Fibroblast of lung (primary cell): ENCODE data around the gene MYLK3.

ENCODE experiments used
- EZH2 ChIP-seq: IDR thresholded peaks from 2 replicates; pipeline ENCODE4 v1.5.1; 2012; ENCODE audit warnings: low read length, control low read depth, mild to moderate bottlenecking; ENCODE audit errors: missing control alignments
- TF ChIP-seq, protein P1 (sequence below), 2 donors: IDR thresholded peaks in 1 of 2; conservative IDR thresholded peaks in 1 of 2; 1 replicate in 1 of 2; 2 replicates in 1 of 2; pipeline ENCODE4 v1.5.1; 2011 to 2012; ENCODE audit warnings: low read length in 2 of 2, control low read depth in 1 of 2, inconsistent platforms in 1 of 2, low read depth in 1 of 2, mild to moderate bottlenecking in 1 of 2

DNA sequence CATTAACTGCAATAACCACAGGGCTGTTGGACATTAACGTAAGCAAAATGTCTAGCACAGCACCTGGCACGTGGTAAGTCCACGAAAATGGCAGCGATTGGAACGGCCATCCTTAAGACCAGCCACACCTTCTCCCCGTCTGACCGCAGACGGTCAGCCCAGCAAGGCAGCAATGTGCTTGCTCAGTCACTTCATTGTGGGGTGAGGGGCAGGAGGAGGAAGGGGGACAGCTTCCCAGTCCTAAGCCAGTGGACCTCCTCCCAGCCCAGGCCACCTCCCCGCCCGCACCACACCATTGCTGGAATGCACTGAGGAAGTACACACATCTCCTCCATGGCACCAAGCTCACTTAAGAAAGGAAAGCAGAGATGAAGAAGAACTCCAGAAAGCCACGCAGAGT, 8.6 kb upstream of the MYLK3 start:
- TF ChIP-seq, protein P1, sequence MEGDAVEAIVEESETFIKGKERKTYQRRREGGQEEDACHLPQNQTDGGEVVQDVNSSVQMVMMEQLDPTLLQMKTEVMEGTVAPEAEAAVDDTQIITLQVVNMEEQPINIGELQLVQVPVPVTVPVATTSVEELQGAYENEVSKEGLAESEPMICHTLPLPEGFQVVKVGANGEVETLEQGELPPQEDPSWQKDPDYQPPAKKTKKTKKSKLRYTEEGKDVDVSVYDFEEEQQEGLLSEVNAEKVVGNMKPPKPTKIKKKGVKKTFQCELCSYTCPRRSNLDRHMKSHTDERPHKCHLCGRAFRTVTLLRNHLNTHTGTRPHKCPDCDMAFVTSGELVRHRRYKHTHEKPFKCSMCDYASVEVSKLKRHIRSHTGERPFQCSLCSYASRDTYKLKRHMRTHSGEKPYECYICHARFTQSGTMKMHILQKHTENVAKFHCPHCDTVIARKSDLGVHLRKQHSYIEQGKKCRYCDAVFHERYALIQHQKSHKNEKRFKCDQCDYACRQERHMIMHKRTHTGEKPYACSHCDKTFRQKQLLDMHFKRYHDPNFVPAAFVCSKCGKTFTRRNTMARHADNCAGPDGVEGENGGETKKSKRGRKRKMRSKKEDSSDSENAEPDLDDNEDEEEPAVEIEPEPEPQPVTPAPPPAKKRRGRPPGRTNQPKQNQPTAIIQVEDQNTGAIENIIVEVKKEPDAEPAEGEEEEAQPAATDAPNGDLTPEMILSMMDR (conservative IDR thresholded peaks at IDR 0.05 in 1 of 2, IDR thresholded peaks at IDR 0.05 in 1 of 2; ENCODE audit: low read depth in 1 of 2, low read length in 2 of 2), result no peak
- no peak for TF ChIP-seq EZH2
